Left forelimb (tissue), 1 donor: ENCODE measurements around the gene HMGA1.
A peak's percentile ranks its signal among the peaks of the same experiment; 100 is the strongest.

Experiments
- DNase-seq: peaks from one replicate; pipeline ENCODE4 v3.0.0-alpha.2; 2018; ENCODE audit warnings: low spot score

HMGA1 gene

GRCh38 chr6:34223956-34224940, 12.4 kb upstream of the HMGA1 start:
- peak; percentile 90 for DNase-seq

- no peak for DNase-seq
Observed at GRCh38 chr6:34225551-34225950, 11.1 kb upstream of the HMGA1 start.

GRCh38 chr6:34226066-34226465, 10.6 kb upstream of the HMGA1 start:
- no peak for DNase-seq

- no peak for DNase-seq
Observed at GRCh38 chr6:34226731-34227586, 9.7 kb upstream of the HMGA1 start.

- no peak for DNase-seq
Observed at GRCh38 chr6:34227761-34228421, 8.8 kb upstream of the HMGA1 start.

- DNase-seq, result no peak
Observed at GRCh38 chr6:34229877-34230276, 6.8 kb upstream of the HMGA1 start.

GRCh38 chr6:34230653-34231371, 5.9 kb upstream of the HMGA1 start:
- no peak for DNase-seq

- no peak for DNase-seq
Observed at GRCh38 chr6:34231566-34232336, 4.9 kb upstream of the HMGA1 start.

GRCh38 chr6:34232901-34233300, 3.8 kb upstream of the HMGA1 start:
- no peak for DNase-seq

- DNase-seq, result no peak
Observed at GRCh38 chr6:34233867-34234266, 2.8 kb upstream of the HMGA1 start.

- DNase-seq, result no peak
Observed at GRCh38 chr6:34234667-34235306, 1.9 kb upstream of the HMGA1 start.

- DNase-seq, result peak; percentile 73
Observed at GRCh38 chr6:34235307-34236130, 1.2 kb upstream of the HMGA1 start.

- DNase-seq, result no peak
Observed at GRCh38 chr6:34236131-34236442, 586 bp upstream of the HMGA1 start.

GRCh38 chr6:34237316-34237721, 646 bp downstream of the HMGA1 start:
- no peak for DNase-seq

GRCh38 chr6:34237722-34238584, 1.3 kb downstream of the HMGA1 start:
- no peak for DNase-seq

- DNase-seq, result no peak
Observed at GRCh38 chr6:34238585-34239499, 2.2 kb downstream of the HMGA1 start.

- DNase-seq, result no peak
Observed at GRCh38 chr6:34239500-34239825, 2.8 kb downstream of the HMGA1 start.

- no peak for DNase-seq
Observed at GRCh38 chr6:34239893-34240292, 3.2 kb downstream of the HMGA1 start.
